G401.6 (cell line): Measurements from ENCODE around the gene WDR86.

Source experiments
- FAIRE-seq: peaks from 2 replicates; lab custom pipeline; 2012; peaks lifted over from hg19 to GRCh38; lab: Jason Lieb, UNC

The WDR86 gene

GRCh38 chr7:151427705-151428377, 18.0 kb upstream of the WDR86 start:
- FAIRE-seq, result no peak

GRCh38 chr7:151426904-151427704, 17.3 kb upstream of the WDR86 start:
- FAIRE-seq, result no peak

- FAIRE-seq, result no peak
Observed at GRCh38 chr7:151426441-151426903, 16.6 kb upstream of the WDR86 start.

- FAIRE-seq, result no peak
Observed at GRCh38 chr7:151425670-151426440, 16.0 kb upstream of the WDR86 start.

- FAIRE-seq, result no peak
Observed at GRCh38 chr7:151424799-151425198, 15.0 kb upstream of the WDR86 start.

- no peak for FAIRE-seq
Observed at GRCh38 chr7:151423936-151424335, 14.1 kb upstream of the WDR86 start.

GRCh38 chr7:151423226-151423625, 13.4 kb upstream of the WDR86 start:
- no peak for FAIRE-seq

- no peak for FAIRE-seq
Observed at GRCh38 chr7:151422212-151422611, 12.4 kb upstream of the WDR86 start.

GRCh38 chr7:151420144-151420543, 10.3 kb upstream of the WDR86 start:
- no peak for FAIRE-seq

- no peak for FAIRE-seq
Observed at GRCh38 chr7:151416941-151417315, 7.1 kb upstream of the WDR86 start.

GRCh38 chr7:151416112-151416940, 6.5 kb upstream of the WDR86 start:
- no peak for FAIRE-seq

GRCh38 chr7:151415375-151416105, 5.7 kb upstream of the WDR86 start:
- no peak for FAIRE-seq

- FAIRE-seq, result no peak
Observed at GRCh38 chr7:151413241-151413640, 3.4 kb upstream of the WDR86 start.

- FAIRE-seq, result no peak
Observed at GRCh38 chr7:151412318-151412717, 2.5 kb upstream of the WDR86 start.

- no peak for FAIRE-seq
Observed at GRCh38 chr7:151411551-151411950, 1.7 kb upstream of the WDR86 start.

- no peak for FAIRE-seq
Observed at GRCh38 chr7:151410405-151411390, 860 bp upstream of the WDR86 start.

- FAIRE-seq, result no peak
Observed at GRCh38 chr7:151408839-151409666, 785 bp downstream of the WDR86 start.

GRCh38 chr7:151408498-151408838, 1.4 kb downstream of the WDR86 start:
- no peak for FAIRE-seq

GRCh38 chr7:151406886-151407583, 2.8 kb downstream of the WDR86 start:
- no peak for FAIRE-seq
